ENCODE measurements around the gene PLA2G2C.

Gene PLA2G2C

DNA sequence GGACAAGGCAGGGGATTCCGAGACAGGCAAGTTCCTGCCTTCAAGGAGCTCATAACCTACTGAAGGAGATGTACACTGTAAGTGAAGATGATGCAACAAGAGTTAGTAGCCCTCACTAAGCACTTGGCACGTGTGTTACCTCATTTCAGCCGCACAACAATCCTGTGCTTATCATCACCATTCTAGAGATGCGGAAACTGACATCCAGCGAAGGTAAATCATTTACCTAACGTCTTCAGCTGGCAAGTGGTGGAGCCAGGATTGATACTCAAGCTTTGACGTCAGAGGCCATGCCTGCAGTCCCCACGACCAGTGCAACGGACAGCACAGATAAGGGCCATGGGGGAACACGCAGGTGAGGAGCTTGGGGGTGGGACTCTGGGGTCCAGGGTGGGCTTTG is 3.3 kb downstream of the PLA2G2C start:
- DNase-seq, result no peak

DNA sequence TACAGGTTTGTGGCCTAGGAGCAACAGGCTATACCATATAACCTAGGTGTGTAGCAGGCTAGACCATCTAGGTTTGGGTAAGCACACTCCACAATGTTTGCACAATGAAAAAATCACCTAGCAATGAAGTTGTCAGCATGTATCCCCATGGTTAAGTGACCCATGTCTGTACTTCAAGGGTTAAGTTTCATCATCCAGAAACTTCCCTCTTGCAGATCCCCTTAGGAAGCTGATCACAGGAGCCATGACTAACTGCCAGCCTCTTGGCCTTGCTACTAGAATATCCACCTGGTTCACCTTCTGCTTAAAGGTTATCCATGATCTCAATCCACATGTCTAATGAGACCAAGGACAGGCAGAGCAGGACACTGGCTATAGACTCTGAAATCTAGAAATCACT is 3.9 kb downstream of the PLA2G2C start:
- no peak for DNase-seq

DNA sequence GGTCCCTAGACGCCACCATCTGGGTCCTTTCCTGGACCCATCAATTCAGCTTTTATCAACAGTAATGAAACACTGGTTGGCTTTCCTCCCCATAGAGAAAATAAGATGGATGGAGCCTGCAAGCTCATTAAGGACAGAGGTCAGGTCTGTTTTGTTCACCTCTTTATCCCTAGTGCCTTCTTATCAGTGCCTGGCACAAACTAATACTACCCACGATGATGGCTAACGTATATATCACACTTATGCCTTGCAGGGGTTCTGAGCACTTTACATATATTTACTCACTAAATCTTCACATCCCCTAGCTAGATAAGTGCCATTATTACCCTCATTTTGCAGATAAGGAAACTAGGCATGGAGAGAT is 5.5 kb downstream of the PLA2G2C start:
- no peak for DNase-seq

DNA sequence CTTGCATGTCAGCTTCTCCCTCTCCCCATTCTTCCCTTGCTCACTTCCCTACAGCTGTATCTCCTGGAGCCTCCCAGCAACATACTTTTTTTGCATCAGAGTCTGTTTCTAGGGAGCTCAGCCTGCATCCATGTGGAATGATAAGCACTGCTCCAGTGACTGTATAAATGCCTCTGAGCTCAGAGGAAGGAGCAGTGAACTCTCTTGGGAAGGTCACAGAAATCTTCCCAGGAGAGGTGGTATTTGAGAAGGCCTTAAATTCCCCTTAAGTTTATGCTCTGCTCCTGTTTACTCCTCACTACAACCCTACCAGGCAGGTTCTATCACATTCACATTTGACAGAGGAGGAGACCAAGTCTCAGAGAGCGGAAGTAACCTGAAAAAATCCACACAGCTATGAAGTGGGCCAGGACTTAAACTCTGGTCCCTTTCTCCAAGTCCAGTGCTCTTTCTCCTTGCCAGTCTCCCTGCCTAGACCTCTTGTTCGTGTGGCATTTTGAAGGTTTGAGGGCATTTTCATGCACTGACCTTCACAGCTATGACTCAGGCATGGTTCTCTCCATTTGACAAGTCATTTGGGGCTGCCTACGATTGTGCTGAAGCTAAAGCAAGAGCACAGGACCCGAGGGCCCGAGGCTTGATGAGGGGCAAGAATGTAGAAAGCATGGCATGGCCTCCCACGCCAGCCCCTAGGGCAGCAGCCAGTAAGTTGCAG is 6.0 kb downstream of the PLA2G2C start:
- no peak for DNase-seq

DNA sequence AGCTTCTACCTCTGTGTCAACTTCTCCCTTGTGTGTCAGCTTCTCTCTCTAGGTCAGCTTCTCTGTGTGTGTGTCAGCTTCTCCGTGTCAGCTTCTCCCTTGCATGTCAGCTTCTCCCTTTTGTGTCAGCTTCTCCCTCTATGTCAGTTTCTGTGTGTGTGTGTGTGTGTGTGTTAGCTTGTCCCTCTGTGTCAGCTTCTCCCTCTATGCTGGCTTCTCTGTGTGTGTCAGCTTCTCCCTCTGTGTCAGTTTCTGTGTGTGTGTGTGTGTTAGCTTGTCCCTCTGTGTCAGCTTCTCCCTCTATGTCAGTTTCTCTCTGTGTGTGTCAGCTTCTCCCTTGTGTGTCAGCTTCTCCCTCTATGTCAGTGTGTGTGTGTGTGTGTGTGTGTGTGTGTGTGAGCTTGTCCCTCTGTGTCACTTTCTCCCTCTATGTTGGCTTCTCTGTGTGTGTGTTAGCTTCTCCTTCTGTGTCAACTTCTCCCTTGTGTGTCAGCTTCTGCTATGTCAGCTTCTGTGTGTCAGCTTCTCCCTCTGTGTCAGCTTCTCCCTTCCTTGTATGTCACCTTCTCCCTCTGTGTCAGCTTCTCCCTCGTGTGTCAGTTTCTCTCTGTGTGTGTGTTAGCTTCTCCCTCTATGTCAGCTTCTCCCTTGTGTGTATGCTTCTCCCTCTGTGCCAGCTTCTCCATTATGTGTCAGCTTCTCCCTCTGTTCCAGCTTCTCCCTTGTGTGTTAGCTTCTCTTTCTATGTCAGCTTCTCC is 6.8 kb downstream of the PLA2G2C start:
- no peak for DNase-seq

DNA sequence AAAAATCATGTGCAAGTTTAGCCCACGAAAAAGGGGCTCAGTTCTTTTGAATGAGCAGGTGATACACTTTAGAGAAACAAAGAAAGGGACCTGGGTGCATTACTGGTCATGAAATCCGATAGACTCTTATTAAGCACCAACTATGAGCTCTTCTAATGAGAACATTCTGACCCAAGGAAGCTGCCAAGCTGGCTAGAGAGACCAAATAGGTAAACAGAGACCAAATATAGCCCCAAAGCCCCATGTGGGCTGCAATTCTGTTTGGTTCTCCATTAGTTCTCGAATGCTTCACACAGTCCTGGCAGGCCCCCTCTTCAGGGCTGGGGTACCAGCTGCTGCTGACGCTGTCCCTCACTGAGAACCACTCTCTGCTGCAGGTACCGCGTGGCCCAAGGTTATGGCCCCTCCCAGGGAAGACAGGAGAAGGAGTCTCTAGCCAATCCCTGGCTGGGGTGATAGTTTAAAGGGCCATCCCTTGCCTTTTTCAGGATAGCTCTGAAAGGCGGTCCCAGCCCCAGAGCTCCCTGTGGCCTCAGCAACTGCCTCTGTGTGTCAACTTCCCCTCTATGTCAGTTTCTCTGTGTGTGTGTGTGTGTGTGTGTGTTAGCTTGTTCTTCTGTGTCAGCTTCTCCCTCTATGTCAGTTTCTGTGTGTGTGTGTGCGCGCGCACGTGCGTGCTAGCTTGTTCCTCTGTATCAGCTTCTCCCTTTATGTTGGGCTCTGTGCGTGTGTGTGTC is 7.5 kb downstream of the PLA2G2C start:
- DNase-seq, result no peak

DNA sequence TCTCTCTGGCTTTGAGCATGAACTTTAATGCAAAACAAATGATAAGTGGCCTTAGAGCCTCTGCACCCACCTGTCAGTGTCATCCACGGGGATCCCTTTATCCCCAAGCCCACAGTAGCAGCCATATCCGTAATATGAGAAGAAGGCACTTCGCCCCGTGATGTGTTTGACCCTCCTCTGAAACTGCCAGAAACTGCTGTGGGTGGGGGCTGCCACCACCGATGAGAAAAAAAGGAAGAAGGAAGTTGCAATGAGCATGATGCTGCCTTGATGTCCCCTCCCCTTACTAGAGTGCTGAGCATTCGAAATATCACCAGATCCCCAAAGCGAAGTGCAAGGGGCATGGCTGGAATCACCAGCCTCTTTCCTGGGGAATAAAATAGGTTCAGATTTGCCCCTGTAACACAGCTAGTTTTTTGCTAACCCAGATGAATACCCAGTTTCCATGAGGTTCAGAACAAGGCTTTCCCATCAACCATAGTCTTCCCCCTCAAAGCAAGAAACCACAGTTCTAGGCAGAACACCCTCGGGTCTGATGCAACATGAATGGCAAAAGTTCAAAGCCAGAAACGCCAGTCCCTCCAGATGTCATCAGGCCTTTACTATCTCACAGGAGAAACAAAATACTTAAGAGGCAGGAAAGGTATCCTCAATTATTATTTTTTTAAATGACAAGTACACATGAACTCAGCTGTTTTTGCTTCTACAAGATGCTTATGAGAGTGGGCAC is 11.2 kb downstream of the PLA2G2C start:
- DNase-seq, result no peak

DNA sequence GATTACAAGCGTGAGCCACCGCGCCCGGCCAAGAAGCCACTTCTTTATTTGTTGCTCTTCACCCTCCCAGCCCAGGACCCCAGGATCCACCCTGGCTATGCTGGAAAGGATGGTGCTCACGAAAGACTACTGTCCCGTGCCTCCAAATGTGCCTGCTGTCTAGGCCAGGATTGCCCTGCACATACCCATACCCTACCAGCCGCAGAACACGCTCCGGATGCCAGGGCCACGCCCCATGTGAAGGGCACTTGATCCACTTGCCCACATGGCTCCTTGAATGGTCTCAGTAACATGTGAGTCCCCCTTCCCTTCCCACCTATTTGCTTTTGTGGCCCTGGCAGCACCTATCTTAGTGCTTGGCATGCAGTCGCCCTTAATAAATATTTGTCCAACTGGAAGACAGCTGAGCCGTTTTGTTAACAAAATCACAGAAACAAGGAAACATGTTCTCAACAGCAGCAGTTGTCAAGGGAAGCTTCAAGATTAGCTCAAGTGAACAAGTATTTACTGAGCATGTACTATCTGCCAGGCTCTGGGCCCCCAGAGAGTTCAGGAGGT is 14.2 kb downstream of the PLA2G2C start:
- DNase-seq, result no peak

DNA sequence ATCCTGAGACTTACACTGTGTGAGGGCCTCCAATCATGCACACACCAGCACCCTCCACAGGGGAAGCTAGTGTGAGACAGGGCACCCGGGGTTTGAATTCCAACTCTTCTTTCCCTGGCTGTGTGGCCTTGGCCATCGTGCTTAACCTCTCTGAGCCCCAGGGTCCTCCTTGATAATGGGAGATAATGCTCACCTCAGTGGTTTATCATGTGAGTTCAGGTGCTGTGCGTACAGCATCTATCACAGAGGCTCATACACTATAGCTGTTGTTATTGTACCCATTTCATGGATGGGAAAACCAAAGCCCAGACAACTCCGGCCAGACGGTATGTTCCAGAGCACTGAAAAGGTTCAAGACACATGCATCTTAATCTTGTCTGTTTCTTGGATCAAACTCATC is 16.4 kb downstream of the PLA2G2C start:
- no peak for DNase-seq

DNA sequence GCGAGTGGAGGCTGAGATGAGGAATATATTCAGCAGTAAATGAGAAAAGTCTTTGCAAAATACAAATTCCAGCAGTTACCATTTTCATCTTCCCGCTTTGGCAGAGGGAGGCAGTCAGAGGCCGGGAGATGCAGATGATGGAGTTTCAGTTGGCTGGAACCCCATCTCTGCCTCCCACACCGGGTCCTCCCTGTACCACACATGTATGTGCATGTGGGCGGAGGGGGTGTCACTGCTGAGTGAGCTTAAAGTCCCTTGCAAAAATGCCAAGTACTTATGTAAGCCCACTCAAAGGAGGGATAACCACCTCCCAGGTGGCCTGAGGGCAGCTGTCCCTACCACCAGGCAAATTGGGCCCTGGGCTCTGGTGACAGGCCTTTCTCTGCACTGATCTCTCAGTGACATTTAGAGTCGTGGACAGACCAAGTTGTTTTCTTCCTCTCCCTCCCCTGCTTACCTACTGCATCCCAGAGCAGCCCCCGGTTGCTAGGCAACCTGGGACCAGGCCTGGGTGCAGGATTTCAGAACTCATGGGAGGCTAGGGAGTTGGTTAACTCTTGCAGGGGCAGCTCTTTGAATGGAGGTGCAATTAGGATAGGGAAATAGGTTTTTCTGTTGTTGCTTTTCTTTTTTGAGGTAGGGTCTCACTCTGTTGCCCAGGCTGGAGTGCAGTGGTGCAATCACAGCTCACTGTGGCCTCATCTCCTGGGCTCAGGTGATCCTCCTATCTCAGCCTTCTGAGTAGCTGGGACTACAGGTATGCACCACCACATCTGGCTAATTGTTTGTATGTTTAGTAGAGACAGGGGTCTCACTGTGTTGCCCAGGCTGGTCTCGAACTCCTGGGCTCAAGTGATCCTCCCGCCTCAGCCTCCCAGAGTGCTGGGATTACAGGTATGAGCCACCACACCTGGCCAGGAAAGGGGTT is 17.5 kb downstream of the PLA2G2C start:
- no peak for DNase-seq

DNA sequence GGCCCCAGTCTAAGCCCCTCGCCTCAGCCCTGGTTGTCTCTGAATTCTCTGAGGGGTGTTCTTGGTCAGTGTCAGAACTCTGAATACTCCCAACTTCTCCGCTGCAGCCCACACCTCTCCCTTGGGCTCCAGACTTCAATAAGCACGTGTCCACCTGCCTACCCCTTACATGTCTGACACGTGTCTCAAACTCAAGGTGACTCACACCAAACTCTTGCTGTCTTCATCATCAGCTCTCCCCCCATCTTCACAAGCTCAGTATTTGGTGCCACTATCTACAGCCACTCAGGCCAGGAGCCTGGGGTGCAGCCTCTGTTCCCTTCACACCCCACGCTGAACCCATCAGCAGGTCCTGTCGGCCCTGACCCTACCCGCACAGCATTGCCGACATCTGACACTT is 19.2 kb downstream of the PLA2G2C start:
- no peak for DNase-seq

DNA sequence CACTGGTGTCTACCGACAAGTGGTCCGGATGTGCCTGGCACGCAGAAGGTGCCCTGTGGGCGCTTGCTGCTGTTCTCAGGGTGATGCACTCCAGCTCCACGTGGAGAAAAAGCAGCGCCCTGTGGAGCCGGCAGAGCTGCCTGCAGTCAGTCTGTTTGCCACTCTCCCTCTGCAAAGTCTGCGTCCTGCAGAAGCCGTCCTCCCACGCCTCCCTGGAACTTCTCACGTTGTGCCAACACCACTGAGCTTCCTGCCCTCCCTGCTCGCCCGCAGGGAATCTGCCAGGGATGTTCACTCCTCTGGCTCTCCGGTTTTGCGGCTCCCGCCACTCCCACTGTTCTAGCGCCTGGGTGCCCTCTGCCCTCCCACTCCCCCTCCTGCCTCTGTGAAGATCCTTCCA is 20.3 kb downstream of the PLA2G2C start:
- DNase-seq, result no peak

DNA sequence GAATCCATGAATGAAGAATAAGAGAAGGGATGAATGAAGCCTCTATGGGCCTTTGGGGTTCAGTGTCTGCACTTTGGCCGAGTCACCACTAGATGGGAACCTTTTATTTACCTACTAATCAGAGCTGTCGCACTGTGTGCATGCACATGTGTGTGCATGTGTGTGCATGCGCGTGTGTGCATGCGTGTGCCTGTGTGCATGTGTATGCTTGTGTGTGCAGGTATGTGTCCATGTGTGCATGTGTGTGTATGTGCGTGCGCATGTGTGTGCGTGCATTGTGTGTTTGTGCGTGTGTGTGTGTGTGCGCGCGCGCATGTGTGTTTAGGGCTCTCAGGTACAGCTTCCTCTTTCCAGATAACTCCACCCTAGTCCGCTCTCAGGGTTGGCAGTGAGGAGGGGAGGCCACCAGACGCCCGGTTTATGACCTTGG is 20.8 kb downstream of the PLA2G2C start:
- DNase-seq, result no peak

DNA sequence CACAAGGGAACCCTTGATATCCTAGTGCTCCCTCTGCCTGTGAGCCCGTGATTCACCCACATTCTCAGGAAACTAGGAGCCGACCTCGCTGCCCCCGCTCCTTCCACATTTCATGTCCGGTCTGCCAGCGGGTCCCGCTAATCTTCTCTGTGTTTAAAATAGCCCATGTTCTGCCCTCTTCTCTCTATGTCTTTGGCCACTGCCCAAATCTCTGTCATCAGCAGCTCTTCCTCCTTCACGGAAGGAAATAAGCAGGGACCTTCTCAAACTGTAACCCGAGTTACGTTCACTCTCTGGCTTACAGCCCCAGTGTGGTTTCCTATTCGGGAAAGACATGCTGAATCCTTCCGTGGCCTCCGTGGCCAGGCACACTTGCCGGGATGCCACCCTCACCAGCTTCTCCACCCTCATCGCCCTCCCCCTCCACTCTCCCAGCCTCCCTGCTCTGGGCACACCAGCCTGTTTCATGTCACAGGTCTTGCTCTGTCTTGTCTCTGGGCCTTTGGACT is 21.6 kb downstream of the PLA2G2C start:
- DNase-seq, result no peak

DNA sequence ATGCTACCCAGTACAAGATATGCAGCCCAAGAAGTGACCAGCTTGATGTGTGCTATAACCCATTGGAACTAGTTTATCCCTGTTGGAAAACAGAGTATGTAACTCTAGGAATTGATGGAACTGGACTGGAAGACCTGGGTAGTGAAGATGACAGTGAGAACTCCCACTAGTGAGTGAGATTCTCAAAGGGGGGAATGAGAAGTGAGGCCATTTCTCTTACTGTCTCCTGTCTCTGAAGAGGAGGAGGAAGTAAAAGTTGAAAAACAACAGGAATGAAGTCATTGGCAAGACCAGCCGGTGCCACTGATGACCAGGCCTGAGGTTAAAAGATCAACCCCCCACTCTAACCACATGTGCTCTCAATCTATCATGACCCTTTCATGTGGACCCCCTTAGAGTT is 26.3 kb downstream of the PLA2G2C start:
- peak; percentile 10 for DNase-seq

DNA sequence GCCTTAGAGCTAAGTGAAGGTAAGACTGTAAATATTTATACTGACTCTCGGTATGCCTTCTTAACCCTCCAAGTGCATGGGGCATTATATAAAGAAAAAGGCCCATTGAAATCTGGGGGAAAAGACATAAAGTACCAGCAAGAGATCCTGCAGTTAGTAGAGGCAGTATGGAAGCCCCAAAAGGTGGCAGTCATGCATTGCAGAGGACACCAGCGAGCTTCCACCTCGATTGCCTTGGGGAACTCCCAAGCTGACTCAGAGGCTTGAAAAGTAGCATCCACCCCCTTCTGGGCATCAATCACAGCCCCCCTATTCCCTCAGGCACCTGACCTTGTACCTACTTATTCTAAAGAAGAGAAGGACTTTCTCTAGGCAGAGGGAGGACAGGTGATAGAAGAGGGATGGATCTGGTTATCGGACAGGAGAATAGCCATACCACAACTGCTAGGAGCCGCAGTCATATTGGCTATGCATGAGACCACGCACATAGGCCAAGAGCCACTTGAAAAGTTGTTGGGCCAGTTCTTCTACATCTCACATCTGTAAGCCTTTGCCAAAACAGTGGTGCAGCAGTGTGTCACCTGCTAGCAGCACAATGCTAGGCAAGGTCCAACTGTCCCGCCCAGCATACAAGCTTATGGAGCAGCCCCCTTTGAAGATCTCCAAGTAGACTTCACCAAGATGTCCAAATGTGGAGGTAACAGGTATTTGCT is 27.8 kb downstream of the PLA2G2C start:
- no peak for DNase-seq

DNA sequence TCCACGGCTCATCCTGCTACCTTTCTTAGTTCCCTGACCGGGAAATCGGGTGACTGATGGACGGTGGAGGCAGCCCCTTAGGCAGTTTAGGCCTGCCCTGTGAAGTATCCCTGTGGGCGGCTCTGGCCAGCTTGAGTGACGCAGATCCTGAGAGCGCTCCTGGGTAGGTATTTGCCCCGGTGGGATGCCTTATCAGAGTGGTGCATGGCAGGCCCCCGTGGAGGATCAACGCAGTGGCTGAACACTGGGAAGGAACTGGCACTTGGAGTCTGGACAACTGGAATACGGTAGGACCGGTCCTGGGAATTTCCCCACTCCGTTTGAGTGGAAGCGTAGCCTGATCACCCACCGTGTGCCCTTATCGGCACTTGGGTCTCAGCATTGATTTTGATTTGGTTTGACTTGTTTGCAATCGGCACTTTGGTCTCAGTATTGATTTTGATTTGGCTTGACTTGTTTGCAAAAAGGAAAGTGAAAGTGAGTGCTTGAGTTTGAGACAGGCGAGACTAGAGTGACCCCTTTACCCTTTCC is 32.0 kb downstream of the PLA2G2C start:
- no peak for DNase-seq

DNA sequence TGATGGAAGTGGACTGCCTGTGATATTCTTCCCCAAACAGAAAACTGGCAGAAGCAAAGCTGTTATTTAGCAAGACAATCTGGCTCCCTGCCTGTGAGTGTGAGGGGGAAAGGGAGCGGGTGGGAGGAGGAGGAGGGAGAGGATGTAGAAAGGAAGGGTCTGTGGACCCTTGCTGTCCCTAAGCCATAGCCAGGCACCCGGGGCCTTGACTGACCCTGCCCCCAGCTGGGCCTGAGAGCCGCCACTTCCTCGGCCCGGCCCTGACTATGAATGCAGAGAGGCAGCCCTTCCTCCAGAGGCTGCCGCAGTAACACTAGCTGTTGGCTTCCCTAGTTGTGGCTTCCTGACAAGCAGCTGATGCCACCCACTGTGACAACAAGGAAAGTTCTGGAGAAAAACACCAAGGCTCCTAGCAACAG is 33.3 kb downstream of the PLA2G2C start:
- DNase-seq, result peak; percentile 47

DNA sequence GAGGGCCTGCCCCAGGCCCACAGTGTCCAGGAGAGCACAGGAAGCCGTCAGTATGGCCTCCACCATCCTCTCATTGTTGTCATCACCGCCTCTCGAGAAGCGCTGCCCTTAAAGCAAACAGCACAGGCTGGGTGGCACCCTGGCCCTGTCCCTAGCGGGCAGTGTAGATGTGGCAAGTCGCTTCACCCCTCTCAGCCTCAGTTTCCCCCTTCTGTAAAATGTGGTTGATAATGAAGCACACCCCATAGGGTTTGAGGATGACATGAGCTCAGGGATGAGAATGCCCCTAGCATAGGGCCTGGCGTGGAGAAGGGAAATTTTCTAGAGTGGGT is 33.8 kb downstream of the PLA2G2C start:
- no peak for DNase-seq

DNA sequence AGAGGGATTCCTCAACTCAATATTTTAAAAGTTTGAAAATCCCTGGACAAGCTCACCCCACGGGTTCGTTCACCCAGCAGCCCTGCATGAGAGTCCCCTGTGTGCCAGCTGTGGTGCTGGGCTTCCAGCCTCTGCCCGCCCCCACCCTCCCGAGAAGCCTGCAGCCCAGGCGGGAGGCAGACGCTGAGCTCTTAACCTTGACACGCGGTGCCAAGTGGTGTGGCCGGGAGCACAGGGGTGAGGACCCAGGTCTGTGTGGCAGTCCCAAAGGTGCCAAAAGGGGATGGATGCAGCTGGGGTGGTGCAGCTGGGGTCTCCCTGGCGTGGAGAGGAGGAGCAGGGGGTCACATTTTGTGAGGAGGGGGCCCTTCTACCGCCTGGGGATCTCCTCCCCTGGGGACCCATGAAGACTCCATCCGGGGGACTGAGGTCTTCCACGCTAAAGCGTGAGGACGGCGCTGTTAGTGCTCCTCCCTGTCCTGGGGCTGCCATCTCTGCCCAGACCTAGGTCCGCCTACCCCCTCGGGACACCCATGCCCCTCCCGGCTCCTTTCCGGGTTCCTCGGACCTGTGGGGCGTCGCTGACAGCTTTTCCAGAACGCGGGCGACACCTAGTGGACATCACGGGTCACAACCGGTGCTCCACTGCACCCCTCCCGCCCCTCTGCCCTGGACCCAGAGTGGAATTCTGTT is 34.3 kb downstream of the PLA2G2C start:
- DNase-seq, result peak; percentile 72

Data from fibroblast of skin of right quadriceps (primary cell).